Stomach (tissue), 9 donors: ENCODE data around the gene MYO5B. TPM values are rescaled to one million over a fixed set of nuclear protein-coding genes. Genes with fewer than 3 reads are reported as not detected.
A peak's percentile ranks its signal among the peaks of the same experiment; 100 is the strongest.
"Not testable (repeated sequence)": the region's sequence is repeated elsewhere in the genome, so short reads cannot be mapped to it uniquely, and the experiment has no call there.

Experiments used
- DNase-seq, 2 donors: peaks; one replicate each; pipeline versions ENCODE4 v3.0.0 to v3.0.0-alpha.2; 2013 to 2019
- H3K27ac ChIP-seq, 5 donors: fragments of 200-600 bp in 4 of 5; sonication (generic) in 4 of 5; one replicate each; pipeline ENCODE4 v1.5.1; 2013 to 2019; ENCODE audit warnings: mild to moderate bottlenecking in 1 of 5, moderate library complexity in 1 of 5
- H3K27me3 ChIP-seq, 3 donors: fragments of 200-600 bp; sonication (generic); one replicate each; pipeline ENCODE4 v1.5.1; 2017 to 2019; ENCODE audit warnings: mixed run types in 1 of 3
- H3K36me3 ChIP-seq, 4 donors: fragments of 200-600 bp; sonication (generic); 1 replicate in 3 of 4; 2 replicates in 1 of 4; pipeline ENCODE4 v1.5.1; 2016 to 2019
- H3K4me1 ChIP-seq, 4 donors: fragments of 200-600 bp; sonication (generic); one replicate each; pipeline ENCODE4 v1.5.1; 2016 to 2019
- H3K4me3 ChIP-seq, 4 donors: fragments of 200-600 bp; sonication (generic) in 3 of 4; one replicate each; pipeline ENCODE4 v1.5.1; 2016 to 2019; ENCODE audit warnings: mild to moderate bottlenecking in 1 of 4
- H3K9me3 ChIP-seq, 4 donors: fragments of 200-600 bp; sonication (generic); one replicate each; pipeline ENCODE4 v1.5.1; 2016 to 2019
- EP300 ChIP-seq: sonication (generic); formaldehyde crosslinking; IDR thresholded peaks from one replicate; pipeline ENCODE4 v1.6.1; 2017; ENCODE audit warnings: antibody characterized with exemption
- POLR2A ChIP-seq, 4 donors: fragments of 450-650 bp; IDR thresholded peaks; one replicate each; pipeline ENCODE4 v1.6.1; 2016; ENCODE audit warnings: antibody characterized with exemption in 4 of 4, control low read depth in 2 of 4, mild to moderate bottlenecking in 1 of 4, moderate library complexity in 1 of 4
- POLR2AphosphoS5 ChIP-seq, 3 donors: sonication (generic); formaldehyde crosslinking; IDR thresholded peaks; one replicate each; pipeline ENCODE4 v1.6.1; 2016; ENCODE audit warnings: antibody characterized with exemption in 3 of 3
- WGBS, 5 donors: extraction: QIAGEN DNeasy Blood & Tissue Kit in 3 of 5; methylation state at CpG; one replicate each; pipeline versions ENCODE4 v1.1.5 to v1.1.7; 2013 to 2018; 5-methylcytosine and 5-hydroxymethylcytosine counted together
- intact Hi-C: fragments of 100-400 bp; cut with DNase I; formaldehyde crosslinking; loops from one replicate; pipeline ENCODE4 v1.15.1; 2023; ENCODE audit warnings: low total_unique reads
- polyA plus RNA-seq, 3 donors: library from polyadenylated mRNA; stranded (reverse); fragments of 200-250 nt; gene quantifications; one replicate each; pipeline ENCODE4 v1.2.3, GENCODE V29; 2013
- total RNA-seq, 5 donors: library from RNA; depleted of rRNA; stranded (reverse); fragments of >200 nt; gene quantifications; one replicate each; pipeline versions ENCODE4 v1.1.0 to v1.2.3, GENCODE V29; 2014 to 2016
- TF ChIP-seq, protein P1 (sequence below), 7 experiments: fragments of 450-650 bp in 4 of 7; fragments of 200-600 bp in 3 of 7; sonication (generic) in 3 of 7; IDR thresholded peaks; one replicate each; pipeline ENCODE4 v1.5.1; 2016 to 2019; ENCODE audit warnings: antibody characterized with exemption in 7 of 7, control low read depth in 2 of 7, mild to moderate bottlenecking in 1 of 7
- donor health status: healthy with polysubstance abuse.
- donor health status: Bipolar disorder and iron deficiency.
- donor health status: healthy.

Gene MYO5B
- total and polyA plus RNA-seq, 8 donors = 13.6 to 224 (median 33.7) TPM

DNA sequence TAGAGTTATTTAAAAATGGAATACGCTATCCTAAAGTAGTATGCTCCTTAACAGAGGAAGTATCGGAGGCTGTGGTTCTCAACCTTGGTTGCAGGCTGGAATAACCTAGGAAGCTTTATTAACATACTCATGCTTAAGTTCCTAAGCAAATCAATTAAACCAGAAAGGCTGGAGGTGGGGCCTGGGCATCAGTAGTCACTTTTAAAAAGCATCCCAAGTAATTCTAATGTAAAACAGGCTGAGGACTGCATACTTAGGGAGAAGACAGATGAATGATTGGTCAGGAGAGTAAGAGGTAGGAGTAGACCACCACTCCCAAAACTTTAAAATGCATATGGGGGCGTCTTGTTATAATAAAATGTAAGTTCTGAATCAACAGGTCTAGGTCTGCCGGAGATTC, 396.9 kb downstream of the MYO5B start:
- intact Hi-C loops = no loop called here
- H3K4me3 ChIP-seq = no peak overlapping the region
- WGBS, 5 donors = 96 to 99% (median 97%) methylated on average over 4 of the region's 4 CpGs
- no peaks in the 10 kb centered on the region for H3K9me3 ChIP-seq
- H3K36me3 ChIP-seq = peaks cover 0 to 56% (median 51%) of the 10 kb centered on the region in 4 donors
- peaks cover 0 to 7% (median 0%) of the 10 kb centered on the region in 4 donors for H3K4me1 ChIP-seq
- TF ChIP-seq, protein P1, sequence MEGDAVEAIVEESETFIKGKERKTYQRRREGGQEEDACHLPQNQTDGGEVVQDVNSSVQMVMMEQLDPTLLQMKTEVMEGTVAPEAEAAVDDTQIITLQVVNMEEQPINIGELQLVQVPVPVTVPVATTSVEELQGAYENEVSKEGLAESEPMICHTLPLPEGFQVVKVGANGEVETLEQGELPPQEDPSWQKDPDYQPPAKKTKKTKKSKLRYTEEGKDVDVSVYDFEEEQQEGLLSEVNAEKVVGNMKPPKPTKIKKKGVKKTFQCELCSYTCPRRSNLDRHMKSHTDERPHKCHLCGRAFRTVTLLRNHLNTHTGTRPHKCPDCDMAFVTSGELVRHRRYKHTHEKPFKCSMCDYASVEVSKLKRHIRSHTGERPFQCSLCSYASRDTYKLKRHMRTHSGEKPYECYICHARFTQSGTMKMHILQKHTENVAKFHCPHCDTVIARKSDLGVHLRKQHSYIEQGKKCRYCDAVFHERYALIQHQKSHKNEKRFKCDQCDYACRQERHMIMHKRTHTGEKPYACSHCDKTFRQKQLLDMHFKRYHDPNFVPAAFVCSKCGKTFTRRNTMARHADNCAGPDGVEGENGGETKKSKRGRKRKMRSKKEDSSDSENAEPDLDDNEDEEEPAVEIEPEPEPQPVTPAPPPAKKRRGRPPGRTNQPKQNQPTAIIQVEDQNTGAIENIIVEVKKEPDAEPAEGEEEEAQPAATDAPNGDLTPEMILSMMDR (IDR thresholded peaks at IDR 0.05) = no peak
- no peak for TF ChIP-seq EP300
- no peak for TF ChIP-seq POLR2A (IDR thresholded peaks at IDR 0.05)
- TF ChIP-seq POLR2AphosphoS5 (IDR thresholded peaks at IDR 0.05) = no peak
- no peak for DNase-seq
- no peaks in the 10 kb centered on the region for H3K27me3 ChIP-seq
- H3K27ac ChIP-seq = no peak overlapping the region

DNA sequence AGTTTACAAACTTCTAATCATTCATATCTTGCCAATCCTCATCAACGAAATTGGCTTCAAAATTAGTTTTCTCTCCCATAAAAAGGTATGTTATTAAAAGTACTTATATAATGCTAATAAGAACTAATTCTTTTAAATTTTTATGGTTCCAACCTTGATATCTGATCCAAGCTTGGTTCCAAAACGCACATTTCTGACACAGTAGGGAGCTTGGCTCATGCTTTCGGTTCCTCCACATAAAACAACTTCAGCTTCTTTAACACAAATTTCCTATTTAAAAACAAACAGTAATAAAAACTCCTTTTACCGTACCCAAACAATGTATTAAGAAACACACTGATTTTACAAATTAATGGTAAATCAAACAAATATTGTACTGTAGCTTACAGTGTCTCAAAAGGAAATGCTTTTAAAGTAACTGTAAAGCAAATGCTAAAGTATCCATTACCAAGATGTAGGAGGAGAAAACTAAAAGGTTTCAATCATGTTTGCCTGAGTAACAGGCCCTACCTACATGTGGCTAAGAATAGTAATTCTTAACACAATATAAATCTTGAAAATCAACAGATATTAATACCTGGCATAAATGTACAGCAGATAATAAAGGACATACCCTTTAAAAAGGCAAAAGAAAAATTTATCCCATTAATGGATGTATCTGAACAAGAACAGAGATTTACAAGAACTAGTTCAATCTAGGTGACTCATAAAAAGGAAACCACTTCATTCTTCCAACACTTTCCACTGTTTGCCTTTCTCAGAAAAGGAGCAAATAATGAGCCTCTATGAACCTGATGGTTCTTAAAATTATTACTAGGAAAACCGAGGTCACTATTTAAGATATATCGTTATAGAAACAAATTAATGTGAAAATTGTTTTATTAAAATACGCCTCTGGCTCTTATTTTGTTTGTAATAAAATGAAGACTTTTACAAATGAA, 399.1 kb downstream of the MYO5B start:
- TF ChIP-seq EP300 (no peak), POLR2AphosphoS5 (IDR thresholded peaks at IDR 0.05) (no peak), POLR2A (IDR thresholded peaks at IDR 0.05) (no peak)
- TF ChIP-seq, protein P1 (IDR thresholded peaks at IDR 0.05) = no peak
- WGBS, 5 donors = 87 to 90% (median 87%) methylated on average over 7 of the region's 7 CpGs
- DNase-seq = no peak
- peaks cover 0 to 65% (median 57%) of the 10 kb centered on the region in 4 donors for H3K36me3 ChIP-seq
- H3K4me1 ChIP-seq = peaks cover 0 to 10% (median 0%) of the 10 kb centered on the region in 4 donors
- no peak overlapping the region for H3K27ac ChIP-seq
- no peaks in the 10 kb centered on the region for H3K27me3 ChIP-seq
- H3K4me3 ChIP-seq = no peak overlapping the region
- intact Hi-C loops = no loop called here
- no peaks in the 10 kb centered on the region for H3K9me3 ChIP-seq

DNA sequence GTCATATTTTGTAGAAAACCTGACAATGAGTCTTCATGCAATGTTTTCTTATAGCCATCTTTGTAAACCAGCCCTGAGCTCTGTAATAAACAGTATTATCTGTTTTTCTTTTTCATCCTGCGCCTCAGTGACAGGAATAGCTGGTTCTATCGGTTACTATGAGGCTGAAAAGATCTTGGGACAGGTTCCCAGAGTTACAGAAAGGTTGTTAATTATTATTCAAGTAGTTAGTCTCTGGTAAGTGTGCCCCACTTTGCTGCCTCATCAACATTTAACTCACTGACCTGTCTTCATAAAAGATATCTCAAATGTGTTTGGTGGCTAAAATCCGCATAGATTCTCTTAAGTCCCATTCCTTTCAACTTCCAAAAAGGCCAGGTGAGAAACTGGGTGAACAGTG, 400.2 kb downstream of the MYO5B start:
- H3K27me3 ChIP-seq = no peaks in the 10 kb centered on the region
- intact Hi-C loops = no loop called here
- DNase-seq = no peak
- WGBS, 5 donors = 53 to 64% (median 59%) methylated on average over 3 of the region's 3 CpGs
- H3K27ac ChIP-seq = no peak overlapping the region
- H3K36me3 ChIP-seq = peaks cover 0 to 76% (median 68%) of the 10 kb centered on the region in 4 donors
- peaks cover 0 to 10% (median 0%) of the 10 kb centered on the region in 4 donors for H3K4me1 ChIP-seq
- H3K9me3 ChIP-seq = no peaks in the 10 kb centered on the region
- H3K4me3 ChIP-seq = no peak overlapping the region
- TF ChIP-seq POLR2A (IDR thresholded peaks at IDR 0.05) = no peak

DNA sequence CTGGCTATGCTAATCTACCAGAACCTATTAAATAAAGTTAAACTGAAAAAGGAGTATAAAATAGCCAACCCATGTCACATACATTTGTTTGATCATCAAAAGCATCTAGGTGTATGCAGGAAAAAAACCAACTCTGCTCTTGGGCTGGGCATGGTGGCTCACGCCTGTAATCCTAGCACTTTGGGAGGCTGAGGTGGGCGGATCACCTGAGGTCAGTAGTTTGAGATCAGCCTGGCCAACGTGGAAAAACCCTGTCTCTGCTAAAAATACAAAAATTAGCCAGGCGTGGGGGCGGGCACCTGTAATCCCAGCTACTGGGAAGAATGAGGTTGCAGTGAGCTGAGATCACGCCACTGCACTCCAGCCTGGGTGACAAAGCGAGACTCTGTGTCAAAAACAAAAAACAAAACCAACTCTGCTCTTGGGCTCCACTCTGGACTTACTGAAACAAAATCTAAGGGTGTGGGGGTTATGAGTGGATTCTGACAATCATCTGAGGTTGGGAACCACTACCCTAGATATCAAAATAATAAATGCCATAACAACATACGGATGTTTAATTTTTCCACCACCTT, 405.3 kb downstream of the MYO5B start:
- H3K27ac ChIP-seq, H3K27me3 ChIP-seq, intact Hi-C loops, H3K4me3 ChIP-seq, DNase-seq, H3K9me3 ChIP-seq: not testable (repeated sequence)
- Histone ChIP-seq H3K4me1 (peaks cover 0 to 28% (median 2%) of the 10 kb centered on the region in 4 donors), H3K36me3 (peaks cover 0 to 85% (median 81%) of the 10 kb centered on the region in 4 donors)
- WGBS, 5 donors = 87 to 93% (median 91%) methylated on average over 8 of the region's 8 CpGs

DNA sequence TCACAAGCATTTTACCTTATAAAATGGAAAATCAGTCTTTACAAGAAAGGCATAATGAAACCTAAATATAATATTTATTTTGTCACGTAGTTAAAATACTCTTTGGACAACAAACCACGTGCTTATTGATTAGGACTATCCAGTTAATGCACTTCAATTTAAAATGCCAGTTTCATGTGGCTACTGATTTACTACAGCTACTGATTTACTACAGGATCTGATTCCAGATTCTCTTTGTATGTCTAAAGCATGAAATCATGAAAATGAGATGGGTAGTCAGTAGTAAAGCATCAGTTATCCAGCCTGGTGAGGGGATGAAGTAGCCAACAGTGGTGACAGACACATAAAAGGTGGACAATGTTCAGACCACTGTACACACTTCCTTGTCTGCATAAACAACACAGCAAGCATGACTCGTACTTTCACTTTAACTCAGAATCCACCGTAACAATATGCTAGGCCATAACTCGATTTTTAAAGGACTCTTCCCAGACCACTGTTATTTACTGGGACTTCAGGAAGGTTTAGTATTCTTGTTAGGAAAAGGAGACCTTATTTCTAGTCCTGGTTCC, 406.5 kb downstream of the MYO5B start:
- Histone ChIP-seq H3K36me3 (peaks cover 0 to 85% (median 82%) of the 10 kb centered on the region in 4 donors), H3K27ac (peak overlapping the region in 3 of 5 donors; percentile 3 to 48 (median 21)), H3K4me3 (peak overlapping the region in 2 of 4 donors; percentile 6 to 10), H3K27me3 (no peaks in the 10 kb centered on the region), H3K4me1 (peaks cover 0 to 27% (median 2%) of the 10 kb centered on the region in 4 donors), H3K9me3 (no peaks in the 10 kb centered on the region)
- WGBS, 5 donors = 20 to 46% (median 32%) methylated on average over 5 of the region's 5 CpGs
- TF ChIP-seq, protein P1 (IDR thresholded peaks at IDR 0.05) = no peak
- TF ChIP-seq POLR2AphosphoS5 (IDR thresholded peaks at IDR 0.05) = peak in 1 of 3 donors; percentile 19
- DNase-seq = no peak
- intact Hi-C loops = no loop called here
